Neural progenitor cell (in vitro differentiated cells): Measurements from ENCODE around the gene TRIO.

Source experiments
- CTCF ChIP-seq: fragments of 200-600 bp; sonication (generic); IDR thresholded peaks from 2 replicates; pipeline ENCODE4 v1.5.1; 2017; ENCODE audit warnings: antibody characterized with exemption, mild to moderate bottlenecking
- EZH2 ChIP-seq: fragments of 200-600 bp; sonication (generic); IDR thresholded peaks from 2 replicates; pipeline ENCODE4 v1.6.1; 2017; ENCODE audit warnings: antibody characterized with exemption, mild to moderate bottlenecking, moderate library complexity
- EZH2phosphoT487 ChIP-seq: fragments of 200-600 bp; sonication (generic); IDR thresholded peaks from 2 replicates; pipeline ENCODE4 v1.6.1; 2017; ENCODE audit warnings: antibody characterized with exemption

- TF ChIP-seq CTCF (no peak), EZH2 (no peak), EZH2phosphoT487 (no peak)
Observed at GRCh38 chr5:14295610-14296009, 152.5 kb downstream of the TRIO start.
